NCI-H146 (cell line): Measurements from ENCODE around the gene DNMT1.

Source experiments
- DNase-seq: peaks from one replicate; lab custom pipeline; 2025; lab: John Stamatoyannopoulos, UW

The DNMT1 gene

DNA sequence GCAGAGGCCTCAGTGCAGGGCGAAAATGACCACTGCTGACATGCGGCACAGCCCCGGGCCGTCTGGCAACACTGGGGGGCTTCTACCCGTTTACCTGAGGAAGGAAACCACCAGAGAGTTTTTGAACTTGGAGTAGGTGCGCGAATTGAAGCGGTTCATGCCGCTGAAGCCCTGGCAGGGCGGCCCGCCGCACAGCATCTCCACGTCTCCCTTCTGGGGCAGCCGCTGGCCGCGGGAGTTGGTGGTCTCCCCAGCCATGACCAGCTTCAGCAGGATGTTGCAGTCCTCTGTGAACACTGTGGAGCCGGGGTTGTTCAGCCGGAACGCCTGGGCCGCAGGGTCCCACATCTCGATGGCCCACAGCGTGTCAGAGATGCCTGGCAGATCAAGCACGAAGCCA lies 54.8 kb downstream of the DNMT1 start:
- DNase-seq = no peak

DNA sequence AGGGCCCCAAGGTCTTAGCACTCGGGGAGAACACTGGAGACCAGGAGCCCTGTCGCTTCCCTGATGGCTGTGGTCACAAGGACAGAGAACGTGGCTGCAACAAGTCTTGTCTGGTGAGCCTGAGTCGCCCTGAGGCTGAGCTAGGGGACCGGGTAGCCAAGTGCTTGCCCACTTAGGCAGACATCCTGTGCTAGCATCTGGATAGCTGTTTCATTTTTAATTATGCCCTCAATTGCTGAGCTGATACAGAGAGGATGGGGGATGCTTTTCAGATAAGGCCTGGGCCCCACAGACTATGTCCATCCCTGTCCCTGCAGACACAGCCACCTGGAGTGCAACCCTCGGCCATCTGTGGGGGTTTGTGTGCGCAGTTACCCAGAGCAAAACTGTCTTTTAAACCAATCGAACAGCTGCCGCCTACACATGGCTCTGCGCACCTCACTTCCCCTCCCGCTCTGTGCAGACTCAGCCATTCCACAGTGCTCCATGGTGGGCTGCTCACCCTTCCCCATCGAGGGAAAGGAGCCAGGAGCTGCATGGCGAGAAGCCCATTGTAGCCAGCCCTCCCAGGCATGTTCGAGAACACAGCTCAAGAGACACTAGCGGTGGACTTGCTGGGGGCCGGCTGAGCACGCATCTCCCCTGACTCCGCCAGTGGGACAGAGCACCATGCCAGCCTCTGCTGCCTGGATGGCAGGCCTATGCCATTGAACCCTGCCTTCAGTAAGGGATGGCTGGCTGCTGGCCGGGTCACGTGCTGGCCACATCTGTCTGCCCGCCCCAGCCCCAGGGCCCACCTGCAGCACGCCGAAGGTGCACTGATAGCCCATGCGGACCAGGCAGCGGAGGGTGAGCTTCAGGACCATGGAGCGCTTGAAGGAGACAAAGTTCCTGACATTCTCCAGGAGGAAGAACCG lies 55.6 kb downstream of the DNMT1 start:
- no peak for DNase-seq

DNA sequence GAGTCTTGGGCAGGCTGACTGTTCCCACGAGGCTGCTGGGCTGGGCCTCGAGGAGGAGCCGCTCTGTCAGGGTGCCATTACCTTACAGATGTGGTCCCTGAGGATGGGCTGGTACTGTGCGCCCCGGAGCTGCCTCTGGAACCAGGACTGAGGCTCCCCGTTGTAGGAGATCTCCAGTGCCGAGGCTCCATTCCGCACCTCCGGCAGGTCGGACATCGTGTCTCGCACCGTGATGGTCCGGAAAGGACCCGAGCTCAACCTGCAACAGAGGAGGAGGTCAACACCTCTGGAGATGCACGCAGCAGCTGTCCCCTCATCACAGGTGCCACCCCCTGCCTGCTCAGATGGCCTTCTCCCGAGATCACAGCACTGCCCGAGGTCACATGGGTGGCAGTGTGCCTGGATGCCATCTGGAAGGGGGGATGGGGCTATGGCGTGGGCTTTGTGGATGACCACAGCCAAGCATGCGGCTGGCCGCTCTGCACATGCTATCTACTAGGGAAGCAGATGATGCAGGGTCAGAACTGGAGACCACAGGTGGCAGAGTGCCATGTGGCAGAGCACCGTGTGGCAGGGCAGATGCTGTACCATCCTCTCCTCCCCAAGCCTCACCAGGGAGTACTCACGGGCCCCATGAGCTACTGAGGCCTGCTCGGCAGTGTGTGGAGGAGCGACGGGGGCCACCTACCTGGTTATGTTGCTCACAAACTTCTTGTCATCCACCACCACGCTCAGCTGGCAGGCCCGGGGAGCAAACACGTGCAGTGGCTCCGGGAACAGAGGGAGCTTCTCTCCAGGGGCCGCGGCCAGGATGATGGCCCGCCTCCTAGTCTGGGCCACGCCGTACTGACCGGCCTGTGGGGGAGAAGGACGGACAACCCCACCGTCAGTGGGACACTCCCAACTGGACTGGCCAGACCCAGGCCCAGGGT lies 56.7 kb downstream of the DNMT1 start:
- no peak for DNase-seq

DNA sequence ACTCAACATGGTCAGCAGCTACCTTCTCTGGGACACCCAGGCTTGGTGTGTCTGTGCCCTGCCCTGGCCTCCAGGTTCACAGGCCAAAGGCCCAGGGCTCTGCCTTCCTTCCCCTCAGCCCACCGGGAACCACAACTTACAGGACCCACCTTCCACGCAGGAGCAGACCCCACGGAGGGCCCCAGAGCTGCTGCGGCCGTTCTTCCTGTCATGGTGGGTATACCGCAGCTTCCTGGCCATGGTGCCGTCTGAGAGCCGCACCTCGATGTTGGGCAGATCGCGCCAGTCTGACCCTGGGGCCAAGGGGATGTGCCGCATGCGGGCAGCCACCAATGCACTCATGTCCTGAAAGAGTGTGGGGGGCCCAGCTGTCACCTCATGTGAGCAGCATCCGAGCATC lies 57.8 kb downstream of the DNMT1 start:
- DNase-seq = no peak

DNA sequence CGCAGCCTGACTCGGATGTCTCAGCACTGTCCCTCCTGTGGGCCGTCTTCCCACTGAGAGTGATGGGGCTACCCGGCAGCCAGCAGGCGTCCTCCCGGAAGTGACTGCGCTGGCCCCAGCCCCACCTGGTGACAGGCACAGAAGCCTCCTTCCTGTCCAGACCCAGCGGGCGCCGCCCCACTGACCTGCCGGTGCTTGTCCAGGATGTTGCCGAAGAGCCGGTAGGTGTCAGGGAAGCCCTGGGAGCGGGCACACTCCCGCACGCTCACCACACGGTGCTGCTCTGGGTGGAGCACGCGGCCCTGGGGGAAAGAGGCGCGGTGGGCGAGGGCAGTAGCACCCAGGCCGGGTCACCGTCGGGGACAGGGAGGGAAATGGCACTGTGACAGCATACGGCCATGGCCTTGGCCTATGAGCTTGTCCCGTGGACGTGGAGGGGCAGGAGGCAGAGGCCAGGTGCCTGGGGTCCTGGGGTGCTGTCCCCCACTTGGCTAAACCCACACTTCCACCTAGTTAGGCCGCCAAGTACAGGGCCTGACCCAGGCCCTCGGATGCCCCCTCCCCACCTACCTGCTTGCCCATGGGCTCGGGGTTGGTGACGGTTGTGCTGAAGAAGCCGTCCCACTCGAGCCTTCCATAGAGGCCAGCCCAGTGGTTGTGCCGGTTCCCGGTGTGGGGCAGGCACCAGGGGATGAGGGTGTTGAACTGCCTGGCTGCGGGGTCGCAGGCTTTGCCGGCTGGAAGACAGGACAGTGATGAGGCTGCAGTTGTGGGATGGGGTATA lies 59.0 kb downstream of the DNMT1 start:
- DNase-seq = no peak

DNA sequence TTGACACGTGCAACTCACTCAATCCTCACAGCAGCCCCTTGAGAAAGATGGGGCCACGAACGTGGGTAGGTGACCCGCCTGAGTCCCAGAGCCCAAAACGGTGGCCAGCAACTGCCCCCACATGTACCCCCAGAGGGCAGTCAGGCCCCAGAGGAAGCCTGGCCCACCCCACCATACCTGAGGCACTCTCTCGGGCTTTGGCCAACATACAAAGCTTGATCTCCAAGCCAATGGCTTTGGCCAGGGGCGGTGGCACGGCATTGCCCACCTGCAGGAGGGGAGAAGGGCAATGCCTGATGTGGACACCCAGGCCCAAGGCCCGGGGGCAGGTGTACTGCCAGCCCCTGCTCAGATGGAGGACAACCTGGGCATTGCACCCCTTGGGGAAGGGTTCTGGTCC lies 60.7 kb downstream of the DNMT1 start:
- no peak for DNase-seq

DNA sequence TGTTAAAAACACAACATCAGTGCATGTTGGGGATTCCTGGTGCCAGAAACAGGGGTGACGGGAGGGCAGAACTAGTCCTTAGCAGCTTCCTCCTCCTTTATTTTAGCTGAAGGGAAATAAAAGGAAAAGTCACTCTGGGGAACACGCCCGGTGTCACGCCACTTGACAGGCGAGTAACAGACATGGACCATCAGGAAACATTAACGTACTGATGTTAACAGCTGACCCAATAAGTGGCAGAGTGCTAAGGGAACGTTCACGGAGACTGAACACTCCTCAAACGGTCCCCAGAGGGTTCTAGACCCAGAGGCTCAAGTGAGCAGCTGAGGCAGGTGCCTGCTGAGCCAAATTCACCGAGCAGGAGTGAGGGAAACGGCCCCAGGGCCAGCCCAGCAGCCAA lies 61.2 kb downstream of the DNMT1 start:
- no peak for DNase-seq

DNA sequence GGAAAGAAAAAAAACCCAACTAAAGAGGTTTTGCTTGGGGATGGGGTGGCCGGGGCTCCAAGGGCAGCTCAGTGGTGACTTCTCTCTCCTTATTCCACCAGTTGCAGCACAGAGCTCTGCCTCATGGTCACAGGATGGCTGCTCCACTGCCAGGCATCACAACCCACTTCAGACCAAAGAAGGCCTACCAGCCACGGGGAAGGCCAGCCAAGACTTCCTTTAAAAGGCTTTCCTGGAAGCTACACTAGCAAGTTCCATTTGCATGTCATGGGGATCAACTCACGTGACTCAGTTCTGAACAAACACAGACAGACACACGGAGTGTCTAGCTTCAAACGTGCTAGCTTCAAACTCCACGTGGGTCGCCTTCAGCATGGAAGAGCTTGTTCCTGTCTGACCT lies 61.8 kb downstream of the DNMT1 start:
- DNase-seq = no peak

DNA sequence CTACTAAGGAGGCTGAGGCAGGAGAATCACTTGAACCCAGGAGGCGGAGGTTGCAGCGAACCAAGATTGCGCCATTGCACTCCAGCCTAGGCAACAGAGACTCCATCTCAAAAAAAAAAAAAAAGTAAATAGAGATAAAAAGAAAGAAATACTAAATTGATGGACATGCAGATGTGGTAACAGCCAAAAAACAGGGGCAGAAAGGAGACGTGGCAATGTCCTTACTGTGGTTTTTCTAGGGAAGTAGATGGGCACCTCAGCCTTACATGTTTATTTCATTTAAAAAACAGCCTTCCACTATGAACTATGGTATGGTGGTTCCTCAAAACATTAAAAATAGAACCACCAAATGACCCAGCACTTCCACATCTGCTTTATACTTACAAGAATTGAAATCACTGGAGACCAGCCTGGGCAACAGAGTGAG lies 68.5 kb downstream of the DNMT1 start:
- no peak for DNase-seq

DNA sequence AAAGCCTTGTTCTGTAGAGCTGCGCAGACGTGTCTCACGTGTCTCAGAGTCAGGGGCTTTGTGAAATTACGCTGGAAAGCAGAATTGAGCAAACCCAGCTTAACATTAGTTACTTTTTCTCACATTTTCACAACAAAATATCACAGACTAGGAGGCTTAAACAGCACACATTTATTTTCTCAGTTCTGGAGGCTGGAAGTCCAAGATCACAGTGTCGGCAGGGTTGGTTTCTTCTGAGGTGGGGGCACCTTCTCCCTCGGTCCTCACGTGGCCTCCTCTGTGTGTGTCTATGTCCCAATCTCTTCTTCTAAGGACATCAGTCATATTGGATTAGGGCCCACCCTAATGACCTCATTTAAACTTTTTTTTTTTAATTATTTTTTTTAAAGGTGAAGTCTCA lies 70.3 kb downstream of the DNMT1 start:
- no peak for DNase-seq

DNA sequence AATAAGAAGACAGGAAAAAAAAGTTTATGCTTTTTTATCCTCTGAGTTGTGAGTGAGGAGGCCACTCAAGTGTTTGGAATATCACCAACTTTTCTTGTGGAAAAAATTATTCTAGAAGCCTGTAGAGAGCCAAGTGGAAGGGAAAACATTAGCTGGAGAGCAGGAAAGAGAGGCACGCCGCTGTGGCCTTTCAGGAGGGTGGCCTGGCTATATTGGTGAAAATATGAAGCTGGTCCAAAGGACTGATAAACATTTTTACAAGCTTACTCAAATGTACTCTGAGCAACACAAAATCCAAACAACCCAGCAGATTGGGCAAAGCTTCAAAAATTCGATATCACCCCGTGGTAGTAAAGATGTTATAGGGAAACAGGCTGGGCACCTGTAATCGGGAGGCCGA lies 72.7 kb downstream of the DNMT1 start:
- DNase-seq = no peak

DNA sequence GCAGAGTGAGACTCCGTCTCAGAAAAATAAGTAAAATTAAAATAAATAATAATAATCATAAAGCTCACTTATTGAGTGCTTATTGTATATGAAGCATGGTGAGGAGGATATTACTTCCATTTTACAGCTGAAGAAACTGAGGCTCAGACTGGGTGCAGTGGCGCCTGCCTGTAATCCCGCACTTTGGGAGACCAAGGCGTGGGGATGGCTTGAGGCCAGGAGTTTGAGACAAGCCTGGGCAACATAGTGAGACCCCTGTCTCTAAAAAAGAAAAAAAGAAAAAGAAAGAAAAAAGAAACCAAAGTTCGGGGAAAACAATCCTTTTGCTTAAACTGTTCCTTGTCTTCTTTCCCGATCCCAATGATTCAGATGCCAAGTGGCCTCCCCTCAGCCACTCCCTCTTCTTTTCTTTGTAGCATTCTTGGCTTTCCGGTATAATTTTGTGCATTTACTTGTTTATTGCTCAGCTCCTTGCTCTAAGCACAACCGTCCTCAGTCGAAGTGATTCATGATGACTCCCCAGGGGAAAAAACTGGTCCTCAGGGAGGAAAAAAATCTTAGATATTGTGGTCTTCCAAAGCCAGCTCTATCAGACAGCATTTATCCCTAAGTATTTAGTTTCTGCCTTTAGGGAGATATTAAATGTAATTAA lies 74.1 kb downstream of the DNMT1 start:
- no peak for DNase-seq

DNA sequence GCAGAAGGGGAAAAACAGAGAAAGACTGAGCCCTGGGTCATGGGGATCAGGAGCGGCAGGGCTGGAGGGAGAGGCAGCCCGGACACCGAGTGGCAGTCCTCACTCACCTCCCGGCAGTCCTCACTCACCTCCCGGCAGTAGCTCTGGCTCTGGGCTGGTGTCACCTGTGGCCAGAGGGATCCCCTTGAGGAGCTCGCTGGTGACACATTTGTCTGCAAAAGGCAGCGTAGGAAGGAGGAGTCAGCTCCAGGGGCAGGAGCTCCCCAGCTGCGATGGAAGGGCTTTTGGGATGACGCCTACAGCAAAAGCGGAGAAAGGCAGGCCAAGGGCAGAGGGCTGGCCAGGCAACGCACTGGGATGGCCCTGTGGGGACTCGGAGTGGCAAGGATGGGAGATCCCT lies 75.8 kb downstream of the DNMT1 start:
- DNase-seq = no peak

DNA sequence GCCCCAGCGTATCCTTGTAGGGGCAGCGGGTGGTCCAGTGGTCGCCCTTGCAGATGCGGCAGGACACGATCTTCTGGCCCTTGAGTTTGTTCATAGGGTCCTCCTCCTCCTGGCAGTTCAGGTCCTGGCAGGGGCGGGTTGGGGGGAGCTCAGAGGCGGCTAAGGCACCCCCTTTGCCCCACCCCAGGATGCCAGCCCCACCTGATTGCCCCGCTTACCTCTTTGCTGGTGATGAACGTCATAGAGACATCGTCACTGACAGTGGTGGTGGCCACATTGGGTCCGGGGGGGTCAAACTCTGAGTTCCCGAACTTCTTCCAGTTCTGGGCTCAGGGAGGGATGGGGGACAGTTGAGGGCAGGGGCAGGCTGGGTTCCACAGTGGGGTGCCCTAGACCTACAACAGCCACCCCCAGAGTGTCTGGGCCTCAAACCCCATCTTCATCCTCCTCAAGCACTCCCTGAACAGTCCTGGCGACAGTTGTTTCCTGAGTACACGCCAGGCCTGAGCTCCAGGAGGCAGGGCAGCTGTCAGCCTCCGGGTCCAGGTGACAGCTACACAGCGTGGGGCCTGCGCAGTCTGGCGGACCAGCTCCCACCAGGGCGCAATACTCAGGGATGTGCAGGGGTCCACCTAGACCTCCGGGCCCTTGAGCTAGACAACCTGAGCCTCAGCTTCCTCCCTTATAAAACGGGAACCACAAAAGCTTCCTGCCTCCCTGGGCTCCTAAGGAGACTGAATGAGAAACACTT lies 77.7 kb downstream of the DNMT1 start:
- no peak for DNase-seq

DNA sequence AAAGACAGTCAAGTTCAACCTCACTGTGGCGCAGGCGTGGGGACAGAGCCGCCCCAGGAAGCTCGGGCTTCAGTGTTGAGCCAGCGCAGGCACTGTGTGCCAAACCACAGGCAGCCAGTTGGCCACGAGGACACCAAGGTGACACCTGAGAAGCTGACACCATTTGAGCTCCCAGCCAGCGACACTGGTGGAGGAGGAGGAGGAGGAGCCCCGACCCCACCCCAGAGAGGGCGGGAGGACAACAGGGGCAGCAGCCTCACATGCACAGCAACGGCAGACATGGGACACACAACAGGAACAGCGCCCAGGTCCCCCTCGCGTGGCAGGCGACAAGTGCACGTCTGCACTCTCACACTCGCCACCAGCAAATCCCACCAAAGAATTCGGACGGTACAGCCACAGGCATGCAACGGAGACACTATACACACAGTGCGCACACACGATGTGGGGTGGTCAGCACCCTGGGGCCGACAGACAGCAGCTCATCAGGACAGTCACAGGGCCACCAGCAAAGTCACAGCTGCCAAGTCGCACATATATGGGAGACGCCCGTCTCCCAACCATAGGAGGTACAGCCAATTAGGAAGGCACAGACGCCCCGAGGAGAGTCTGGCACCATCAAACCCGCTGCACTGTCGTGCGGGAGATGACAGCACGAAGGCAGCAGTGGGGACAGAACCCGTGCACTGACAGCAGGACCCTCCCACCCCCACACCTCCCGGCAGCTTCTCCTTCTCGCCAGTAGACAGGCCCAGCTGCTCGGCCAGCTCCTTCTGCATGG lies 78.5 kb downstream of the DNMT1 start:
- no peak for DNase-seq

DNA sequence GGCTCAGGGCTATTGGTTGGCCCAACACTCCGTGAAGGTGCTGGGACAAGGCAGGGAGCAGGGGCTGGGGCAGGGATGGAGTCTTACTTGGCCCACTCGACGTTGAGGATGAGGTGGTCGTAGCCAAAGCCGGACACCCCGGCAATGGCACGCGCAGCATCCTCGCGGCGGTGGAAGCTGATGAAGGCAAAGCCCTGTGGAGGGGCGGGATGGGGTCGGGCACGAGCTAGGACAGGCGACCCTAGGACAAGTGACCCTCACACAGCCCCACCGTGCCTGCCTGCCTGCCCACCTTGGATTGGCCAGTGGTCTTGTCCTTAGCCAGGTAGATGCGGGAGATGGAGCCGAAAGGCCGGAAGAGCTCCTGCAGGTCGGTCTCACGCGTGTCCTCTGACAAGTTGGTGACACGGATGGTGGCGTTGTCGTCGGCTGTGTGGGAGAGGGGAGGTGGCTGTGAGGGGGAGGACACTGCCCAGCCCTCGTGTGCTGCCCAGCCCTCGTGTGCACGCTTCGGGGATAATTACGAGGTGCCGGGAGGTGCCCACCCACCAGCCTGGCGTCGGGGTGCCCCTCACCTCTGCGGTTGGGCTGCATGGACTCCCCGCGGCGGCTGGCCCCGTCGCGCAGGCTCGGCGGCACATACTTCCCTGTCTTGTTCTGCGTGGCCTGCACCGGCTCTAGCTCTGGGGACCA lies 79.2 kb downstream of the DNMT1 start:
- DNase-seq = no peak

DNA sequence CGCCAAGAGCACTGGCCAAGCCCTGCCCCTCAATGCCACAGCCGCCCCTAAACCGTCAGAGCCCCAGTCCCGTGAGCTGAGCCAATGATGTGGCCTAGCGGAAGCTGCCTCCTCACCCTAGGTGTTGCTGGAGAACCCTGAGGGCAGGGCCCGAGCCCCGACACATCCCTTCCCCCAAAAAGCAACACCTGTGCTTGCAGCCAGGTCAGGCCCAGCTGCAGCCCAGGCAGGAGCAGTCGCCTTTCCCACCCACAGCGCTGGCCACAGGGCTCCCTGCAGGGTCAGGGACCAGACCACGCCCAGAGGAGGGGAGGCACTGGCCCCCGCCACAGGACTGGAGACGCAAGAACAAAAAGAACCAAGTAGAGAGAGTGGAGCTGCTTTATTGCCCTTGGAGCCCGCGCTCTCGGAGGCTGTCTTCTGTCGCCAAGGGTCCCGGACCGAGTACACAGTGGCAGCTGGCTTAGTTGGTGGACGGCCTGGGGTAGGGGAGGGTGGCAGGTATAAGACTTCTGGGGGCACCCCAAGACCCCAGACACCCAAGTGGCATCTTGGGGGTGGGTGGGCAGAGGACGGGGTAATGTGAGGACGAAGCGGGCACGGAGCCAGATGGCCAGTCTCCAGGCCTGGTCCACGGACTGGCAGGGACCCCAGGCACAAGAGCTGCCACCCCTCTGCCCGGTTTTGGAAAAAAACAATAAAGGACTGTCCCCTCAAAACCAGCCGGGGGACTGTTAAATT lies 79.9 kb downstream of the DNMT1 start:
- DNase-seq = no peak

DNA sequence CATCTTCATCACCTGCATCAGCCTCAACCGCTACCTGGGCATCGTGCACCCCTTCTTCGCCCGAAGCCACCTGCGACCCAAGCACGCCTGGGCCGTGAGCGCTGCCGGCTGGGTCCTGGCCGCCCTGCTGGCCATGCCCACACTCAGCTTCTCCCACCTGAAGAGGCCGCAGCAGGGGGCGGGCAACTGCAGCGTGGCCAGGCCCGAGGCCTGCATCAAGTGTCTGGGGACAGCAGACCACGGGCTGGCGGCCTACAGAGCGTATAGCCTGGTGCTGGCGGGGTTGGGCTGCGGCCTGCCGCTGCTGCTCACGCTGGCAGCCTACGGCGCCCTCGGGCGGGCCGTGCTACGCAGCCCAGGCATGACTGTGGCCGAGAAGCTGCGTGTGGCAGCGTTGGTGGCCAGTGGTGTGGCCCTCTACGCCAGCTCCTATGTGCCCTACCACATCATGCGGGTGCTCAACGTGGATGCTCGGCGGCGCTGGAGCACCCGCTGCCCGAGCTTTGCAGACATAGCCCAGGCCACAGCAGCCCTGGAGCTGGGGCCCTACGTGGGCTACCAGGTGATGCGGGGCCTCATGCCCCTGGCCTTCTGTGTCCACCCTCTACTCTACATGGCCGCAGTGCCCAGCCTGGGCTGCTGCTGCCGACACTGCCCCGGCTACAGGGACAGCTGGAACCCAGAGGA lies 80.6 kb downstream of the DNMT1 start:
- peak; percentile 27 for DNase-seq
